Parathyroid adenoma (tissue), 2 donors: ENCODE results near the gene CDKN1A.

Source experiments
- H2AFZ ChIP-seq: fragments of 300-600 bp; sonication (generic); one replicate; pipeline ENCODE4 v1.7.0; 2017; ENCODE audit warnings: antibody characterized with exemption, mild to moderate bottlenecking
- H3K27ac ChIP-seq: fragments of 300-600 bp; sonication (generic); one replicate; pipeline ENCODE4 v1.7.0; 2017
- H3K27me3 ChIP-seq: fragments of 300-600 bp; sonication (generic); one replicate; pipeline ENCODE4 v1.7.0; 2017; ENCODE audit warnings: low read length; ENCODE audit not compliant: control insufficient read depth, insufficient read depth
- H3K36me3 ChIP-seq: fragments of 300-600 bp; sonication (generic); one replicate; pipeline ENCODE4 v1.7.0; 2017; ENCODE audit warnings: low read length; ENCODE audit not compliant: control insufficient read depth, insufficient read depth
- H3K4me1 ChIP-seq: fragments of 300-600 bp; sonication (generic); one replicate; pipeline ENCODE4 v1.7.0; 2017; ENCODE audit warnings: control low read depth
- H3K4me2 ChIP-seq: fragments of 300-600 bp; sonication (generic); one replicate; pipeline ENCODE4 v1.7.0; 2017; ENCODE audit warnings: low read length
- H3K4me3 ChIP-seq: fragments of 300-600 bp; sonication (generic); one replicate; pipeline ENCODE4 v1.7.0; 2017; ENCODE audit warnings: low read depth, low read length
- H3K79me2 ChIP-seq: fragments of 300-600 bp; sonication (generic); one replicate; pipeline ENCODE4 v1.7.0; 2017; ENCODE audit warnings: control low read depth
- H3K9ac ChIP-seq: fragments of 300-600 bp; sonication (generic); one replicate; pipeline ENCODE4 v1.7.0; 2017; ENCODE audit warnings: mild to moderate bottlenecking
- H3K9me3 ChIP-seq: fragments of 300-600 bp; sonication (generic); one replicate; pipeline ENCODE4 v1.7.0; 2017; ENCODE audit warnings: low read length; ENCODE audit not compliant: control insufficient read depth
- CTCF ChIP-seq: fragments of 300-600 bp; sonication (generic); IDR thresholded peaks from one replicate; pipeline ENCODE4 v1.7.0; 2017; ENCODE audit warnings: antibody characterized with exemption, mild to moderate bottlenecking
- donor health status: primary hyperparathyroidism.

The CDKN1A gene

DNA sequence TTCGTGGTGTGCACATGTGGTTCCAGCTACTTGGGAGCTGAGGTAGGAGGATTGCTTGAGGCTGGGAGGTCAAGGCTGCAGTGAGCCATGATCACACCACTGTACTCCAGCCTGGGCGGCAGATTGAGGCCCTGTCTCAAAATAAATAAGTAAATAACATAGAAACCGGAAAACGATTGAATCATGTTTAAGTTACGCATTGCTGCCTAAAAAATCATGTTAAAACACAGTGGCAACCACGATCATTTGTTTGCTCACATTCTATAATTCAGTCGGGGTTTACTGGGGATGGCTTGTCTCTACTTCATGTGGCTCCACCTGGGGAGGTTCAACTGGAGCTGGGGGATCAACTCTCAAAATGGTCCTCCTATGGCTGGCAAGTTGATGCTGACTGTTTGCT, 8.2 kb upstream of the CDKN1A start:
- no peaks in the 10 kb centered on the region for H3K27me3 ChIP-seq
- H3K4me1 ChIP-seq: peaks cover 12% of the 10 kb centered on the region
- no peak overlapping the region for H2AFZ ChIP-seq
- no peaks in the 10 kb centered on the region for H3K36me3 ChIP-seq
- H3K4me3 ChIP-seq: no peak overlapping the region
- H3K79me2 ChIP-seq: no peaks in the 10 kb centered on the region
- no peak overlapping the region for H3K4me2 ChIP-seq
- no peaks in the 10 kb centered on the region for H3K9me3 ChIP-seq
- no peak for TF ChIP-seq CTCF
- no peak overlapping the region for H3K9ac ChIP-seq
- no peak overlapping the region for H3K27ac ChIP-seq

DNA sequence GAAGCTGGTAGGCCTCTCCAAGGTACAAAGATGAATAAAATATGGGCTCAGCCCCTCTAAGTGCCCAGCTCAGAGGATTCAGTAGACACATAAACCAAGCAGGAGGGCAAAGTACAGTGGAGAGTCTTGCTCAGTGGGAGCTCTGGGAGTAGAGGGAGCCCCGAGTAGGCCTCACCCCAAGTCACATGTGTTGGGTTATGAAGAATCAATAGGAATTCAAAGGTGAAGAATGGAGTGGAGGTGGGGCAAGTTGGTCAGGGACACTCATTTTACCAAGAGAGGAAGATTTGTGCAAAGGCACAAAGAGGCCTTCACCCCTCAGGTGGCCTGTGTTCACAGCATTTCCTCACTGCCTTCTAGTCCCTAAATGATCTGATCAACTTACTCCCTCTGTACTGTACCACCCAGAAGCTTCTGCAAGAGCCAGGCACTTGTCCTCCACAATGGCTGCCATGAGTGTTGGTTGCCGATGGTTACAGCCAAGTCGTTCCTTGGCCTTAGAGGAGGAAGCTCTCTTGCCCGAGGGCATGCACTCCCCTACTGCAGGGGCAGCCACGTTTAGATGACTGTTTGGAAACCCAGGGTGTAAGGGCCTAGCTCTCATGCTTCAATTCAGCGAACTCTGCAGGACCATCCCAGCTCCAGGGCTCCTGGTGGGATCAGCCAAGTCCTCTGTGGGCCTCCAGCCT, 6.7 kb upstream of the CDKN1A start:
- H3K79me2 ChIP-seq: no peaks in the 10 kb centered on the region
- no peaks in the 10 kb centered on the region for H3K9me3 ChIP-seq
- no peak overlapping the region for H3K27ac ChIP-seq

GRCh38 chr6:36673882-36674281, 4.6 kb upstream of the CDKN1A start:
- Histone ChIP-seq H3K27me3 (no peaks in the 10 kb centered on the region), H3K79me2 (no peaks in the 10 kb centered on the region), H3K4me3 (no peak overlapping the region), H3K9me3 (no peaks in the 10 kb centered on the region), H3K4me1 (peaks cover 17% of the 10 kb centered on the region), H3K36me3 (no peaks in the 10 kb centered on the region), H2AFZ (no peak overlapping the region), H3K27ac (no peak overlapping the region), H3K9ac (no peak overlapping the region), H3K4me2 (no peak overlapping the region)
- TF ChIP-seq CTCF: no peak

More for the DNA sequence above, 6.7 kb upstream of the CDKN1A start:
- Histone ChIP-seq H3K4me3 (no peak overlapping the region), H2AFZ (no peak overlapping the region), H3K4me2 (no peak overlapping the region), H3K36me3 (no peaks in the 10 kb centered on the region), H3K9ac (no peak overlapping the region), H3K4me1 (peaks cover 11% of the 10 kb centered on the region), H3K27me3 (no peaks in the 10 kb centered on the region)
- TF ChIP-seq CTCF: no peak

DNA sequence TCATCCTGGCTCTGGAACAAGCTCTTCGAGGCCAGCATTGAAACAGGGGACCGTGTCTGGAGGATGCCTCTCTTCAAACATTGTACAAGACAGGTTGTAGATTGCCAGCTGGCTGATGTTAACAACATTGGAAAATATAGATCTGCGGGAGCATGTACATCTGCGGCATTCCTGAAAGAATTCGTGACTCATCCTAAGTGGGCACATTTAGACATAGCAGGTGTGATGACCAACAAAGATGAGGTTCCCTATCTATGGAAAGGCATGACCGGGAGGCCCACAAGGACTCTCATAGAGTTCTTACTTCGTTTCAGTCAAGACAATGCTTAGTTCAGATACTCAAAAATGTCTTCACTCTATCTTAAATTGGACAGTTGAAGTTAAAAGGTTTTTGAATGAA, 3.6 kb upstream of the CDKN1A start:
- H2AFZ ChIP-seq: no peak overlapping the region
- no peak overlapping the region for H3K4me2 ChIP-seq
- no peak overlapping the region for H3K9ac ChIP-seq
- H3K79me2 ChIP-seq: no peaks in the 10 kb centered on the region
- H3K9me3 ChIP-seq: no peaks in the 10 kb centered on the region
- H3K36me3 ChIP-seq: no peaks in the 10 kb centered on the region
- TF ChIP-seq CTCF: no peak
- H3K27ac ChIP-seq: no peak overlapping the region
- H3K4me1 ChIP-seq: peaks cover 17% of the 10 kb centered on the region
- H3K4me3 ChIP-seq: no peak overlapping the region
- no peaks in the 10 kb centered on the region for H3K27me3 ChIP-seq
